Measurements from ENCODE around the gene NPHP4.

The NPHP4 gene

GRCh38 chr1:5915587-5916571 is 76.3 kb downstream of the NPHP4 start:
- no peaks in the 10 kb centered on the region for H3K36me3 ChIP-seq (ENCODE audit: control insufficient read depth, low read depth, low read length)
- no peaks in the 10 kb centered on the region for H3K4me1 ChIP-seq (ENCODE audit: control insufficient read depth, low read depth, low read length)
- no peak overlapping the region for H3K4me3 ChIP-seq (ENCODE audit: low read length)
- H3K27ac ChIP-seq (ENCODE audit: low read length), result no peak overlapping the region
- H3K27me3 ChIP-seq (ENCODE audit: control insufficient read depth, insufficient read depth, low read length), result no peaks in the 10 kb centered on the region
- H3K9ac ChIP-seq (ENCODE audit: low read length), result no peak overlapping the region
- H3K9me3 ChIP-seq (ENCODE audit: control insufficient read depth, low read depth, low read length), result no peaks in the 10 kb centered on the region

GRCh38 chr1:5914676-5915365 is 77.4 kb downstream of the NPHP4 start:
- no peak overlapping the region for H3K9ac ChIP-seq (ENCODE audit: low read length)
- no peak overlapping the region for H3K27ac ChIP-seq (ENCODE audit: low read length)
- H3K4me1 ChIP-seq (ENCODE audit: control insufficient read depth, low read depth, low read length), result no peaks in the 10 kb centered on the region
- no peaks in the 10 kb centered on the region for H3K27me3 ChIP-seq (ENCODE audit: control insufficient read depth, insufficient read depth, low read length)
- no peak overlapping the region for H3K4me3 ChIP-seq (ENCODE audit: low read length)
- no peaks in the 10 kb centered on the region for H3K9me3 ChIP-seq (ENCODE audit: control insufficient read depth, low read depth, low read length)
- H3K36me3 ChIP-seq (ENCODE audit: control insufficient read depth, low read depth, low read length), result no peaks in the 10 kb centered on the region

GRCh38 chr1:5913876-5914275 is 78.3 kb downstream of the NPHP4 start:
- Histone ChIP-seq H3K36me3 (ENCODE audit: control insufficient read depth, low read depth, low read length) (no peaks in the 10 kb centered on the region), H3K27ac (ENCODE audit: low read length) (no peak overlapping the region), H3K9ac (ENCODE audit: low read length) (no peak overlapping the region), H3K4me1 (ENCODE audit: control insufficient read depth, low read depth, low read length) (no peaks in the 10 kb centered on the region), H3K27me3 (ENCODE audit: control insufficient read depth, insufficient read depth, low read length) (no peaks in the 10 kb centered on the region), H3K4me3 (ENCODE audit: low read length) (no peak overlapping the region), H3K9me3 (ENCODE audit: control insufficient read depth, low read depth, low read length) (no peaks in the 10 kb centered on the region)

GRCh38 chr1:5913078-5913845 is 79.0 kb downstream of the NPHP4 start:
- H3K9ac ChIP-seq (ENCODE audit: low read length), result no peak overlapping the region
- H3K36me3 ChIP-seq (ENCODE audit: control insufficient read depth, low read depth, low read length), result no peaks in the 10 kb centered on the region
- H3K27ac ChIP-seq (ENCODE audit: low read length), result no peak overlapping the region
- no peaks in the 10 kb centered on the region for H3K27me3 ChIP-seq (ENCODE audit: control insufficient read depth, insufficient read depth, low read length)
- no peaks in the 10 kb centered on the region for H3K4me1 ChIP-seq (ENCODE audit: control insufficient read depth, low read depth, low read length)
- H3K4me3 ChIP-seq (ENCODE audit: low read length), result no peak overlapping the region
- H3K9me3 ChIP-seq (ENCODE audit: control insufficient read depth, low read depth, low read length), result no peaks in the 10 kb centered on the region

- Histone ChIP-seq H3K4me1 (ENCODE audit: control insufficient read depth, low read depth, low read length) (no peaks in the 10 kb centered on the region), H3K9me3 (ENCODE audit: control insufficient read depth, low read depth, low read length) (no peaks in the 10 kb centered on the region), H3K4me3 (ENCODE audit: low read length) (no peak overlapping the region), H3K27ac (ENCODE audit: low read length) (no peak overlapping the region), H3K27me3 (ENCODE audit: control insufficient read depth, insufficient read depth, low read length) (no peaks in the 10 kb centered on the region), H3K36me3 (ENCODE audit: control insufficient read depth, low read depth, low read length) (no peaks in the 10 kb centered on the region), H3K9ac (ENCODE audit: low read length) (no peak overlapping the region)
Observed at GRCh38 chr1:5911871-5912271, 80.4 kb downstream of the NPHP4 start.

GRCh38 chr1:5911157-5911556 is 81.1 kb downstream of the NPHP4 start:
- H3K4me3 ChIP-seq (ENCODE audit: low read length), result no peak overlapping the region
- H3K36me3 ChIP-seq (ENCODE audit: control insufficient read depth, low read depth, low read length), result no peaks in the 10 kb centered on the region
- no peak overlapping the region for H3K27ac ChIP-seq (ENCODE audit: low read length)
- H3K9ac ChIP-seq (ENCODE audit: low read length), result no peak overlapping the region
- H3K27me3 ChIP-seq (ENCODE audit: control insufficient read depth, insufficient read depth, low read length), result no peaks in the 10 kb centered on the region
- no peaks in the 10 kb centered on the region for H3K9me3 ChIP-seq (ENCODE audit: control insufficient read depth, low read depth, low read length)
- H3K4me1 ChIP-seq (ENCODE audit: control insufficient read depth, low read depth, low read length), result no peaks in the 10 kb centered on the region

GRCh38 chr1:5910666-5911065 is 81.6 kb downstream of the NPHP4 start:
- Histone ChIP-seq H3K9me3 (ENCODE audit: control insufficient read depth, low read depth, low read length) (no peaks in the 10 kb centered on the region), H3K9ac (ENCODE audit: low read length) (no peak overlapping the region), H3K27ac (ENCODE audit: low read length) (no peak overlapping the region), H3K36me3 (ENCODE audit: control insufficient read depth, low read depth, low read length) (no peaks in the 10 kb centered on the region), H3K27me3 (ENCODE audit: control insufficient read depth, insufficient read depth, low read length) (no peaks in the 10 kb centered on the region), H3K4me1 (ENCODE audit: control insufficient read depth, low read depth, low read length) (no peaks in the 10 kb centered on the region), H3K4me3 (ENCODE audit: low read length) (no peak overlapping the region)

GRCh38 chr1:5910276-5910620 is 82.0 kb downstream of the NPHP4 start:
- H3K36me3 ChIP-seq (ENCODE audit: control insufficient read depth, low read depth, low read length), result no peaks in the 10 kb centered on the region
- no peak overlapping the region for H3K4me3 ChIP-seq (ENCODE audit: low read length)
- no peak overlapping the region for H3K27ac ChIP-seq (ENCODE audit: low read length)
- H3K9me3 ChIP-seq (ENCODE audit: control insufficient read depth, low read depth, low read length), result no peaks in the 10 kb centered on the region
- no peak overlapping the region for H3K9ac ChIP-seq (ENCODE audit: low read length)
- H3K27me3 ChIP-seq (ENCODE audit: control insufficient read depth, insufficient read depth, low read length), result no peaks in the 10 kb centered on the region
- H3K4me1 ChIP-seq (ENCODE audit: control insufficient read depth, low read depth, low read length), result no peaks in the 10 kb centered on the region

GRCh38 chr1:5909576-5910275 is 82.5 kb downstream of the NPHP4 start:
- H3K4me1 ChIP-seq (ENCODE audit: control insufficient read depth, low read depth, low read length), result no peaks in the 10 kb centered on the region
- no peaks in the 10 kb centered on the region for H3K27me3 ChIP-seq (ENCODE audit: control insufficient read depth, insufficient read depth, low read length)
- H3K9ac ChIP-seq (ENCODE audit: low read length), result no peak overlapping the region

GRCh38 chr1:5908461-5909375 is 83.5 kb downstream of the NPHP4 start:
- H3K36me3 ChIP-seq (ENCODE audit: control insufficient read depth, low read depth, low read length), result peaks cover 5% of the 10 kb centered on the region
- H3K4me3 ChIP-seq (ENCODE audit: low read length), result no peak overlapping the region
- H3K4me1 ChIP-seq (ENCODE audit: control insufficient read depth, low read depth, low read length), result no peaks in the 10 kb centered on the region
- H3K9me3 ChIP-seq (ENCODE audit: control insufficient read depth, low read depth, low read length), result no peaks in the 10 kb centered on the region
- H3K27ac ChIP-seq (ENCODE audit: low read length), result no peak overlapping the region
- H3K27me3 ChIP-seq (ENCODE audit: control insufficient read depth, insufficient read depth, low read length), result no peaks in the 10 kb centered on the region
- no peak overlapping the region for H3K9ac ChIP-seq (ENCODE audit: low read length)

More at GRCh38 chr1:5909576-5910275, 82.5 kb downstream of the NPHP4 start:
- Histone ChIP-seq H3K4me3 (ENCODE audit: low read length) (no peak overlapping the region), H3K36me3 (ENCODE audit: control insufficient read depth, low read depth, low read length) (peaks cover 4% of the 10 kb centered on the region), H3K9me3 (ENCODE audit: control insufficient read depth, low read depth, low read length) (no peaks in the 10 kb centered on the region), H3K27ac (ENCODE audit: low read length) (no peak overlapping the region)

Data from iPS-18a (cell line).